Adrenal gland (tissue), 5 donors: ENCODE results near the gene GRPR.

Experiments used
- CTCF ChIP-seq, 6 experiments: fragments of 450-650 bp in 4 of 6; fragments of 200-600 bp in 2 of 6; sonication (generic) in 1 of 6; IDR thresholded peaks; 1 replicate in 5 of 6; 2 replicates in 1 of 6; pipeline versions ENCODE4 v1.5.1 to v1.8.0; 2016 to 2021; ENCODE audit warnings: antibody characterized with exemption in 6 of 6, mild to moderate bottlenecking in 2 of 6, moderate library complexity in 1 of 6
- POLR2A ChIP-seq, 2 donors: fragments of 450-650 bp; IDR thresholded peaks; one replicate each; pipeline ENCODE4 v1.6.1; 2017; ENCODE audit warnings: antibody characterized with exemption in 2 of 2, mild to moderate bottlenecking in 2 of 2, moderate library complexity in 1 of 2
- donor health status: DM: no; HTN: no; CAD: no.

GRCh38 chrX:16096141-16096540 lies 27.2 kb upstream of the GRPR start:
- TF ChIP-seq CTCF (IDR thresholded peaks at IDR 0.05) (no peak), POLR2A (IDR thresholded peaks at IDR 0.05) (no peak)
